Keratinocyte (primary cell): Measurements from ENCODE around the gene SF1. TPM values are rescaled to one million over a fixed set of nuclear protein-coding genes. Genes with fewer than 3 reads are reported as not detected.
A peak's percentile ranks its signal among the peaks of the same experiment; 100 is the strongest.

Source experiments
- DNase-seq: peaks from one replicate; pipeline ENCODE4 v3.0.0-alpha.2; 2011; ENCODE audit warnings: low read depth, missing footprints, low spot score
- FAIRE-seq: peaks from 2 replicates; lab custom pipeline; 2011; peaks lifted over from hg19 to GRCh38; lab: Jason Lieb, UNC
- H2AFZ ChIP-seq: 2 replicates; pipeline ENCODE4 v1.6.0; 2012; ENCODE audit warnings: low read length, control low read depth, inconsistent platforms; ENCODE audit not compliant: control insufficient read depth
- H3K27ac ChIP-seq: 2 replicates; pipeline ENCODE4 v1.5.1; 2011; ENCODE audit warnings: low read length; ENCODE audit not compliant: control insufficient read depth, insufficient read depth
- H3K27me3 ChIP-seq: 3 replicates; pipeline ENCODE4 v1.6.0; 2011; ENCODE audit warnings: low read length; ENCODE audit not compliant: control insufficient read depth, insufficient read depth; ENCODE audit errors: extremely low read depth
- H3K36me3 ChIP-seq, 2 experiments: 2 replicates in 1 of 2; 3 replicates in 1 of 2; pipeline ENCODE4 v1.5.1; 2011; ENCODE audit warnings: low read length in 2 of 2, mild to moderate bottlenecking in 1 of 2; ENCODE audit not compliant: control insufficient read depth in 2 of 2, insufficient read depth in 2 of 2; ENCODE audit errors: extremely low read depth in 1 of 2
- H3K4me1 ChIP-seq: 3 replicates; pipeline ENCODE4 v1.5.1; 2011; ENCODE audit warnings: low read length; ENCODE audit not compliant: control insufficient read depth, insufficient read depth; ENCODE audit errors: extremely low read depth
- H3K4me2 ChIP-seq: 3 replicates; pipeline ENCODE4 v1.6.0; 2011; ENCODE audit warnings: low read depth, low read length; ENCODE audit not compliant: control insufficient read depth, insufficient read depth; ENCODE audit errors: extremely low read depth
- H3K4me3 ChIP-seq, 3 experiments: fragments of 200-600 bp in 1 of 3; sonication (generic) in 1 of 3; 2 replicates in 2 of 3; 3 replicates in 1 of 3; pipeline ENCODE4 v1.5.1; 2011 to 2016; ENCODE audit warnings: low read length in 3 of 3, mild to moderate bottlenecking in 3 of 3, control low read depth in 2 of 3, inconsistent platforms in 1 of 3, low read depth in 1 of 3, mixed read lengths in 1 of 3, mixed run types in 1 of 3, moderate library complexity in 1 of 3; ENCODE audit not compliant: control insufficient read depth in 2 of 3, insufficient read depth in 2 of 3; ENCODE audit errors: extremely low read depth in 1 of 3
- H3K79me2 ChIP-seq: 2 replicates; pipeline ENCODE4 v1.6.0; 2012; ENCODE audit warnings: low read length; ENCODE audit not compliant: control insufficient read depth, insufficient read depth
- H3K9ac ChIP-seq: 3 replicates; pipeline ENCODE4 v1.6.0; 2011; ENCODE audit warnings: low read length; ENCODE audit not compliant: control insufficient read depth, insufficient read depth; ENCODE audit errors: extremely low read depth
- H3K9me1 ChIP-seq: 3 replicates; pipeline ENCODE4 v1.6.0; 2011; ENCODE audit warnings: low read length; ENCODE audit not compliant: control insufficient read depth, insufficient read depth; ENCODE audit errors: extremely low read depth
- H3K9me3 ChIP-seq: 2 replicates; pipeline ENCODE4 v1.5.1; 2012; ENCODE audit warnings: low read depth, low read length; ENCODE audit not compliant: control insufficient read depth
- H4K20me1 ChIP-seq: 3 replicates; pipeline ENCODE4 v1.6.0; 2011; ENCODE audit warnings: low read length; ENCODE audit not compliant: control insufficient read depth, insufficient read depth; ENCODE audit errors: extremely low read depth
- EZH2 ChIP-seq: IDR thresholded peaks from one replicate; pipeline ENCODE4 v1.6.1; 2012; ENCODE audit warnings: inconsistent platforms, mild to moderate bottlenecking, low read length, moderate library complexity
- dilution Hi-C: fragments of 300-500 bp; cut with MboI; formaldehyde crosslinking; loops from one replicate; pipeline ENCODE4 v1.7.0; 2020; ENCODE audit warnings: low sequenced_read_pairs; ENCODE audit not compliant: extremely low pct_ligation_motif_present
- polyA plus RNA-seq, 5 experiments: library from polyadenylated mRNA; depleted of rRNA in 3 of 5; stranded (reverse) in 3 of 5; stranded (forward) in 1 of 5; unstranded in 1 of 5; fragments of >200 nt; gene quantifications; 1 replicate in 1 of 5; 2 replicates in 3 of 5; 3 replicates in 1 of 5; pipeline versions ENCODE4 v1.2.1 to v1.2.3, GENCODE V29; 2011 to 2012; ENCODE audit warnings: missing spikeins in 2 of 5, low read depth in 1 of 5, low replicate concordance in 1 of 5
- TF ChIP-seq, protein P1 (sequence below), 3 experiments: IDR thresholded peaks in 1 of 3; conservative IDR thresholded peaks in 1 of 3; optimal IDR thresholded peaks in 1 of 3; 2 replicates in 2 of 3; 3 replicates in 1 of 3; pipeline versions ENCODE3 to v1.5.1; 2011; ENCODE audit warnings: low read length in 3 of 3, mild to moderate bottlenecking in 3 of 3, moderate library complexity in 2 of 3, control low read depth in 1 of 3, inconsistent platforms in 1 of 3; ENCODE audit not compliant: insufficient read depth in 2 of 3; ENCODE audit errors: extremely low read depth in 1 of 3

The SF1 gene
- polyA plus RNA-seq, 1 donor (not counting 4 experiments of a cell fraction or from before 2014, with no cell fraction given) = 54.5 TPM

DNA sequence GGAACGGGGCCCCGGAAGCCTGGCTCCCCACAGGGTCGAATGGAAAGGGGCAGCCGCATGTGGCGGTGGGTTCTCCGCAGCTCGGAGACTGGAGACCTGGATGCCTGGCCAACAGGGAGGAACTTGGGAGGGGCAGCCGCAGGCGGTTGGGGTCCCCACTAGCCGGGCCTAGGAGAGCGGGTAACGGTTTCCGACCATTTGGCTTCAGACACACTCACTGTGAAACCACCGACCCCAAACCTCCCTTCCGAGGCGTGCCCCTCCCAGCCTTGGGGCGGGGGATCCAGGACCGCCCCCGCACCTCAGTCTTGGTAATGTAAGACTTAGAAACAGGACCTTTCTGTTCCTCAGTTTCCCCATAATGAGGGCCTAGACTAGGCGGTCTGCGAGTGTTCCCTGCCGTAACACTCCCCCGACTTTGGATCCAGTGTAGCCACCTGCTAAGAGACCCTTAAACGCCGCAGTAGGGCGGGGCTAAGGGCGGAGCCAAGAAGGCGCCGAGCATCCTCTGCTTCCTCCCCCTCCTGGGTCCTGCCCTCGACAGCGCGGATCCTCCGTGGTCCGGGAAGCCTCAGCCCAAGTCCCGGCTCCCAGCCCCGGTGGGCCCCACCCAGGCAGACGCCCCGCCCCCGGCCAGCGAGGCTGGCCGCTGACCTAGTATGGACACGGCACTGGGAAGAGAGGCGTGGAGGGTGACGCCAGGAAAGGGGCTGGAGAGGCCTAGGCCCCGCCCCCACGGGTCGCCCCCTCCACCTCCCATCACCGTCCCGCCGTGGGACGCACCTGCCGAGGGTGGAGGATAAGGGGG lies 32.6 kb downstream of the SF1 start:
- Histone ChIP-seq H3K27ac (no peak overlapping the region), H3K9me1 (no peaks in the 10 kb centered on the region), H4K20me1 (no peaks in the 10 kb centered on the region), H3K4me2 (peak overlapping the region; percentile 32), H3K36me3 (no peaks in the 10 kb centered on the region), H3K27me3 (peaks cover 61% of the 10 kb centered on the region), H3K79me2 (no peaks in the 10 kb centered on the region), H3K9me3 (no peaks in the 10 kb centered on the region), H3K4me1 (peaks cover 28% of the 10 kb centered on the region), H2AFZ (no peak overlapping the region), H3K4me3 (no peak overlapping the region), H3K9ac (no peak overlapping the region)
- TF ChIP-seq, protein P1, sequence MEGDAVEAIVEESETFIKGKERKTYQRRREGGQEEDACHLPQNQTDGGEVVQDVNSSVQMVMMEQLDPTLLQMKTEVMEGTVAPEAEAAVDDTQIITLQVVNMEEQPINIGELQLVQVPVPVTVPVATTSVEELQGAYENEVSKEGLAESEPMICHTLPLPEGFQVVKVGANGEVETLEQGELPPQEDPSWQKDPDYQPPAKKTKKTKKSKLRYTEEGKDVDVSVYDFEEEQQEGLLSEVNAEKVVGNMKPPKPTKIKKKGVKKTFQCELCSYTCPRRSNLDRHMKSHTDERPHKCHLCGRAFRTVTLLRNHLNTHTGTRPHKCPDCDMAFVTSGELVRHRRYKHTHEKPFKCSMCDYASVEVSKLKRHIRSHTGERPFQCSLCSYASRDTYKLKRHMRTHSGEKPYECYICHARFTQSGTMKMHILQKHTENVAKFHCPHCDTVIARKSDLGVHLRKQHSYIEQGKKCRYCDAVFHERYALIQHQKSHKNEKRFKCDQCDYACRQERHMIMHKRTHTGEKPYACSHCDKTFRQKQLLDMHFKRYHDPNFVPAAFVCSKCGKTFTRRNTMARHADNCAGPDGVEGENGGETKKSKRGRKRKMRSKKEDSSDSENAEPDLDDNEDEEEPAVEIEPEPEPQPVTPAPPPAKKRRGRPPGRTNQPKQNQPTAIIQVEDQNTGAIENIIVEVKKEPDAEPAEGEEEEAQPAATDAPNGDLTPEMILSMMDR (optimal IDR thresholded peaks at IDR 0.05 in 1 of 3, IDR thresholded peaks at IDR 0.05 in 1 of 3, conservative IDR thresholded peaks at IDR 0.05 in 1 of 3; ENCODE audit: extremely low read depth in 1 of 3, insufficient read depth in 2 of 3, low read length in 3 of 3) = no peak
- peak; percentile 93 for TF ChIP-seq EZH2
- no peak for DNase-seq
- dilution Hi-C loops = no loop called here
- no peak for FAIRE-seq

- FAIRE-seq (no peak), DNase-seq (no peak)
- H3K9me1 ChIP-seq = no peaks in the 10 kb centered on the region
- peak; percentile 98 for TF ChIP-seq EZH2
- TF ChIP-seq, protein P1 (optimal IDR thresholded peaks at IDR 0.05 in 1 of 3, IDR thresholded peaks at IDR 0.05 in 1 of 3, conservative IDR thresholded peaks at IDR 0.05 in 1 of 3; ENCODE audit: extremely low read depth in 1 of 3, insufficient read depth in 2 of 3, low read length in 3 of 3) = no peak
- no peaks in the 10 kb centered on the region for H3K79me2 ChIP-seq
- H2AFZ ChIP-seq = no peak overlapping the region
- no peaks in the 10 kb centered on the region for H4K20me1 ChIP-seq
- H3K4me3 ChIP-seq = no peak overlapping the region
- peaks cover 28% of the 10 kb centered on the region for H3K4me1 ChIP-seq
- no peaks in the 10 kb centered on the region for H3K9me3 ChIP-seq
- H3K27ac ChIP-seq = no peak overlapping the region
- dilution Hi-C loops = no loop called here
- peak overlapping the region; percentile 32 for H3K4me2 ChIP-seq
- no peaks in the 10 kb centered on the region for H3K36me3 ChIP-seq
- H3K9ac ChIP-seq = no peak overlapping the region
- peaks cover 66% of the 10 kb centered on the region for H3K27me3 ChIP-seq
Observed at GRCh38 chr11:64745189-64745520, 33.2 kb downstream of the SF1 start.
